Right renal pelvis (tissue), 4 donors: Measurements from ENCODE around the gene SEC22A. TPM values are rescaled to one million over a fixed set of nuclear protein-coding genes. Genes with fewer than 3 reads are reported as not detected.

Experiments
- polyA plus RNA-seq, 4 donors: library from polyadenylated mRNA; unstranded; fragments of 120-200 nt; gene quantifications; one replicate each; pipeline ENCODE4 v1.2.1, GENCODE V29; 2013; ENCODE audit not compliant: insufficient read length in 4 of 4

Gene SEC22A
- polyA plus RNA-seq, 4 donors = 25.0 to 30.9 (median 27.0) TPM

Other genes with a start within 250 kb of the SEC22A start
- gene SEMA5B, start 174.2 kb upstream of the SEC22A start, polyA plus RNA-seq = 10 to 100 TPM; 22.3 to 28.5 (median 26.4) TPM
- 10 to 100 TPM; 25.0 to 32.9 (median 30.3) TPM for gene PDIA5, start 134.9 kb upstream of the SEC22A start, polyA plus RNA-seq
- gene ADCY5, start 247.1 kb downstream of the SEC22A start, polyA plus RNA-seq = 10 to 100 TPM; 11.9 to 14.1 (median 12.5) TPM